C4-2B (cell line): ENCODE results near the gene CDH19.

Experiments
- ZFX ChIP-seq: fragments of 450-650 bp; IDR thresholded peaks from 2 replicates; pipeline ENCODE4 v1.6.1; 2017
- TF ChIP-seq, protein P1 (sequence below): fragments of 450-650 bp; conservative IDR thresholded peaks from 2 replicates; pipeline ENCODE4 v1.5.1; 2017; ENCODE audit warnings: mild to moderate bottlenecking

DNA sequence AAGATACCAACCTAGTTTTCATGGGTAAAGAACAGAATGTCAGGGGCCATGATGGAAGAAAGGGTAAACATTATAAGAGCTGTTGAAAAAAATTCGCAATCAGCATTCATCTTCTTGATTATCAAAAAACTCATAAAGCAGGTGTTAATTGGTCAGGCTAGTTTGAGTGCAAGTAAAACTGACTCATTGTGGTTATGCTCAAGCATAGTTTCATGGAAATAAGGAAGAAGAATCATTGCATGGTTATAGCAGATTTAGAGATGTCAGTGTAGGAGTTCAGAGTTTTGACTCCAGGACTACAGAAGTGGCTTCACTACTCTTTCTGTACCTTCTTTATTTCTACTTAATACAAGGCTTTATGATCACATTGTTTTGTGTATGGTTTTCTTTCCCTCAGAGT, 26.9 kb upstream of the CDH19 start:
- TF ChIP-seq, protein P1, sequence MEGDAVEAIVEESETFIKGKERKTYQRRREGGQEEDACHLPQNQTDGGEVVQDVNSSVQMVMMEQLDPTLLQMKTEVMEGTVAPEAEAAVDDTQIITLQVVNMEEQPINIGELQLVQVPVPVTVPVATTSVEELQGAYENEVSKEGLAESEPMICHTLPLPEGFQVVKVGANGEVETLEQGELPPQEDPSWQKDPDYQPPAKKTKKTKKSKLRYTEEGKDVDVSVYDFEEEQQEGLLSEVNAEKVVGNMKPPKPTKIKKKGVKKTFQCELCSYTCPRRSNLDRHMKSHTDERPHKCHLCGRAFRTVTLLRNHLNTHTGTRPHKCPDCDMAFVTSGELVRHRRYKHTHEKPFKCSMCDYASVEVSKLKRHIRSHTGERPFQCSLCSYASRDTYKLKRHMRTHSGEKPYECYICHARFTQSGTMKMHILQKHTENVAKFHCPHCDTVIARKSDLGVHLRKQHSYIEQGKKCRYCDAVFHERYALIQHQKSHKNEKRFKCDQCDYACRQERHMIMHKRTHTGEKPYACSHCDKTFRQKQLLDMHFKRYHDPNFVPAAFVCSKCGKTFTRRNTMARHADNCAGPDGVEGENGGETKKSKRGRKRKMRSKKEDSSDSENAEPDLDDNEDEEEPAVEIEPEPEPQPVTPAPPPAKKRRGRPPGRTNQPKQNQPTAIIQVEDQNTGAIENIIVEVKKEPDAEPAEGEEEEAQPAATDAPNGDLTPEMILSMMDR: no peak
- no peak for TF ChIP-seq ZFX
